ENCODE results near the gene GLCCI1.

GRCh38 chr7:7971308-7972040 is 2.9 kb downstream of the GLCCI1 start:
- no peak for TF ChIP-seq EZH2phosphoT487 (IDR thresholded peaks at IDR 0.05; ENCODE audit: borderline replicate concordance)
- TF ChIP-seq, protein P1, sequence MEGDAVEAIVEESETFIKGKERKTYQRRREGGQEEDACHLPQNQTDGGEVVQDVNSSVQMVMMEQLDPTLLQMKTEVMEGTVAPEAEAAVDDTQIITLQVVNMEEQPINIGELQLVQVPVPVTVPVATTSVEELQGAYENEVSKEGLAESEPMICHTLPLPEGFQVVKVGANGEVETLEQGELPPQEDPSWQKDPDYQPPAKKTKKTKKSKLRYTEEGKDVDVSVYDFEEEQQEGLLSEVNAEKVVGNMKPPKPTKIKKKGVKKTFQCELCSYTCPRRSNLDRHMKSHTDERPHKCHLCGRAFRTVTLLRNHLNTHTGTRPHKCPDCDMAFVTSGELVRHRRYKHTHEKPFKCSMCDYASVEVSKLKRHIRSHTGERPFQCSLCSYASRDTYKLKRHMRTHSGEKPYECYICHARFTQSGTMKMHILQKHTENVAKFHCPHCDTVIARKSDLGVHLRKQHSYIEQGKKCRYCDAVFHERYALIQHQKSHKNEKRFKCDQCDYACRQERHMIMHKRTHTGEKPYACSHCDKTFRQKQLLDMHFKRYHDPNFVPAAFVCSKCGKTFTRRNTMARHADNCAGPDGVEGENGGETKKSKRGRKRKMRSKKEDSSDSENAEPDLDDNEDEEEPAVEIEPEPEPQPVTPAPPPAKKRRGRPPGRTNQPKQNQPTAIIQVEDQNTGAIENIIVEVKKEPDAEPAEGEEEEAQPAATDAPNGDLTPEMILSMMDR (conservative IDR thresholded peaks at IDR 0.05; ENCODE audit: low read length) = no peak
